ENCODE measurements around the gene MAGI1.

DNA sequence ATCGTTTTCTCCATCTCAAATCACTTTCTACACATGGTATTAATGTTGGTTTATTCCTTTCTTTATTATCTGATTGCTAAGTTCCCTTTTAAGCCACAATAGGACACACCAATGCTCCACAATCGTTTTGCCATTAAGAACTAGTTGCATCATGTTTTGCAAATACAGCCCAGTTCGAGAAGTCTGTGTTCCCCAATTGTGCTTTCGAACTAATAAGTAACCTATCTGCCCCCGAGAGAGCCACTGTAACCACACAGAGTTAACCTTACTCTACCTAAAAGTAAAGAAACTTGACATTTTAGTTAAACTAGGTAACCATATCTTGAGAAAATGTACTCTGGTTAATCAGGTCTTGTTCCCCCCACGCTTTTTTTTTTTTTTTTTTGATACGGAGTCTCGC, 39.1 kb downstream of the MAGI1 start:
- TF ChIP-seq, protein P1, sequence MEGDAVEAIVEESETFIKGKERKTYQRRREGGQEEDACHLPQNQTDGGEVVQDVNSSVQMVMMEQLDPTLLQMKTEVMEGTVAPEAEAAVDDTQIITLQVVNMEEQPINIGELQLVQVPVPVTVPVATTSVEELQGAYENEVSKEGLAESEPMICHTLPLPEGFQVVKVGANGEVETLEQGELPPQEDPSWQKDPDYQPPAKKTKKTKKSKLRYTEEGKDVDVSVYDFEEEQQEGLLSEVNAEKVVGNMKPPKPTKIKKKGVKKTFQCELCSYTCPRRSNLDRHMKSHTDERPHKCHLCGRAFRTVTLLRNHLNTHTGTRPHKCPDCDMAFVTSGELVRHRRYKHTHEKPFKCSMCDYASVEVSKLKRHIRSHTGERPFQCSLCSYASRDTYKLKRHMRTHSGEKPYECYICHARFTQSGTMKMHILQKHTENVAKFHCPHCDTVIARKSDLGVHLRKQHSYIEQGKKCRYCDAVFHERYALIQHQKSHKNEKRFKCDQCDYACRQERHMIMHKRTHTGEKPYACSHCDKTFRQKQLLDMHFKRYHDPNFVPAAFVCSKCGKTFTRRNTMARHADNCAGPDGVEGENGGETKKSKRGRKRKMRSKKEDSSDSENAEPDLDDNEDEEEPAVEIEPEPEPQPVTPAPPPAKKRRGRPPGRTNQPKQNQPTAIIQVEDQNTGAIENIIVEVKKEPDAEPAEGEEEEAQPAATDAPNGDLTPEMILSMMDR (IDR thresholded peaks at IDR 0.05): no peak
- no peak for TF ChIP-seq EP300 (IDR thresholded peaks at IDR 0.05; ENCODE audit: borderline replicate concordance in 1 of 2, low read depth in 1 of 2, low read length in 1 of 2)
- no peak for TF ChIP-seq EZH2phosphoT487 (IDR thresholded peaks at IDR 0.05; ENCODE audit: borderline replicate concordance, low read depth)
- TF ChIP-seq RFX5 (IDR thresholded peaks at IDR 0.05; ENCODE audit: low read length): no peak
- no peak for TF ChIP-seq FOXM1 (IDR thresholded peaks at IDR 0.05; ENCODE audit: low read depth)
- TF ChIP-seq ELF1 (IDR thresholded peaks at IDR 0.05): no peak
- TF ChIP-seq TAF1 (IDR thresholded peaks at IDR 0.05; ENCODE audit: borderline replicate concordance, low read depth, low read length): no peak
- TF ChIP-seq, protein P2, sequence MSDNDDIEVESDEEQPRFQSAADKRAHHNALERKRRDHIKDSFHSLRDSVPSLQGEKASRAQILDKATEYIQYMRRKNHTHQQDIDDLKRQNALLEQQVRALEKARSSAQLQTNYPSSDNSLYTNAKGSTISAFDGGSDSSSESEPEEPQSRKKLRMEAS (IDR thresholded peaks at IDR 0.05; ENCODE audit: low read depth): no peak
- TF ChIP-seq GABPA (IDR thresholded peaks at IDR 0.05; ENCODE audit: low read depth): no peak
- no peak for TF ChIP-seq POLR2AphosphoS5 (IDR thresholded peaks at IDR 0.05; ENCODE audit: low read depth, low read length)
- no peak for TF ChIP-seq ZBTB33 (IDR thresholded peaks at IDR 0.05; ENCODE audit: borderline replicate concordance, low read depth)

All from SK-N-SH (cell line).